ENCODE measurements around the gene WNT8A.

DNA sequence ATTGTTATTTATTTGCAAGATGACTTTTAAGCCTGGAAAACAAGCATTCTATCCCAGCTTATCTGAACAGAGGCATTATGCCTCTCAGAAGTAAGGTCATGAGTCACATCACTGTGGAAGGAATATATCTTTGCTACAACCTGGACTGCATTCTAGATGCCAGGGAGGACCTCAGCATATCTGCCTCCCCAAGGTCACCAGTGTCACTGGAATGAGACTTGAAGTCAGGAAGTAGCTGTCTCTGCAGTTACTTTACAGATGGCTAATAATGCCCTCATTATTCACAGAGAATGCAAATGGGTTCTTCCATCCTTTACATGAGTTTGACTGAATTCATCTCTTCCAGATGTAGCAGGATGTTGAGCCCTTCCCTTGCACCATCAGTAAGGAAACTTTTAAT lies 46.6 kb upstream of the WNT8A start:
- TF ChIP-seq EZH2 (IDR thresholded peaks at IDR 0.05; ENCODE audit: borderline replicate concordance) = no peak
- TF ChIP-seq, protein P1, sequence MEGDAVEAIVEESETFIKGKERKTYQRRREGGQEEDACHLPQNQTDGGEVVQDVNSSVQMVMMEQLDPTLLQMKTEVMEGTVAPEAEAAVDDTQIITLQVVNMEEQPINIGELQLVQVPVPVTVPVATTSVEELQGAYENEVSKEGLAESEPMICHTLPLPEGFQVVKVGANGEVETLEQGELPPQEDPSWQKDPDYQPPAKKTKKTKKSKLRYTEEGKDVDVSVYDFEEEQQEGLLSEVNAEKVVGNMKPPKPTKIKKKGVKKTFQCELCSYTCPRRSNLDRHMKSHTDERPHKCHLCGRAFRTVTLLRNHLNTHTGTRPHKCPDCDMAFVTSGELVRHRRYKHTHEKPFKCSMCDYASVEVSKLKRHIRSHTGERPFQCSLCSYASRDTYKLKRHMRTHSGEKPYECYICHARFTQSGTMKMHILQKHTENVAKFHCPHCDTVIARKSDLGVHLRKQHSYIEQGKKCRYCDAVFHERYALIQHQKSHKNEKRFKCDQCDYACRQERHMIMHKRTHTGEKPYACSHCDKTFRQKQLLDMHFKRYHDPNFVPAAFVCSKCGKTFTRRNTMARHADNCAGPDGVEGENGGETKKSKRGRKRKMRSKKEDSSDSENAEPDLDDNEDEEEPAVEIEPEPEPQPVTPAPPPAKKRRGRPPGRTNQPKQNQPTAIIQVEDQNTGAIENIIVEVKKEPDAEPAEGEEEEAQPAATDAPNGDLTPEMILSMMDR (IDR thresholded peaks at IDR 0.05; ENCODE audit: poor library complexity) = no peak
